Tibial artery (tissue), 4 donors: ENCODE measurements around the gene LMOD2.
"Not testable (repeated sequence)": the region's sequence is repeated elsewhere in the genome, so short reads cannot be mapped to it uniquely, and the experiment has no call there.

Experiments used
- DNase-seq, 2 donors: peaks; one replicate each; pipeline ENCODE4 v3.0.0-alpha.2; 2019
- H3K27ac ChIP-seq, 2 donors: fragments of 200-600 bp; sonication (generic) in 1 of 2; 1 replicate in 1 of 2; 2 replicates in 1 of 2; pipeline ENCODE4 v1.5.1; 2018 to 2019; ENCODE audit warnings: mild to moderate bottlenecking in 1 of 2
- H3K27me3 ChIP-seq, 2 donors: fragments of 200-600 bp; sonication (generic) in 1 of 2; one replicate each; pipeline versions ENCODE4 v1.5.1 to v1.6.0; 2016 to 2019
- H3K36me3 ChIP-seq, 3 donors: fragments of 200-600 bp; sonication (generic) in 2 of 3; one replicate each; pipeline ENCODE4 v1.5.1; 2016 to 2019; ENCODE audit warnings: mild to moderate bottlenecking in 2 of 3
- H3K4me1 ChIP-seq, 4 donors: fragments of 200-600 bp; sonication (generic) in 2 of 4; 1 replicate in 3 of 4; 2 replicates in 1 of 4; pipeline ENCODE4 v1.5.1; 2016 to 2019
- H3K4me3 ChIP-seq, 2 donors: fragments of 200-600 bp; sonication (generic) in 1 of 2; 1 replicate in 1 of 2; 2 replicates in 1 of 2; pipeline ENCODE4 v1.5.1; 2018 to 2019; ENCODE audit warnings: mild to moderate bottlenecking in 2 of 2
- H3K9me3 ChIP-seq, 3 donors: fragments of 200-600 bp; sonication (generic) in 1 of 3; one replicate each; pipeline ENCODE4 v1.5.1; 2016 to 2019
- intact Hi-C: fragments of 100-400 bp; cut with DNase I; formaldehyde crosslinking; loops from one replicate; pipeline ENCODE4 v1.15.0; 2023; ENCODE audit warnings: low total_unique reads
- TF ChIP-seq, protein P1 (sequence below), 2 experiments: fragments of 200-600 bp in 1 of 2; fragments of 450-650 bp in 1 of 2; IDR thresholded peaks; one replicate each; pipeline ENCODE4 v1.5.1; 2017 to 2019; ENCODE audit warnings: antibody characterized with exemption in 2 of 2, mild to moderate bottlenecking in 1 of 2, moderate library complexity in 1 of 2

The LMOD2 gene

DNA sequence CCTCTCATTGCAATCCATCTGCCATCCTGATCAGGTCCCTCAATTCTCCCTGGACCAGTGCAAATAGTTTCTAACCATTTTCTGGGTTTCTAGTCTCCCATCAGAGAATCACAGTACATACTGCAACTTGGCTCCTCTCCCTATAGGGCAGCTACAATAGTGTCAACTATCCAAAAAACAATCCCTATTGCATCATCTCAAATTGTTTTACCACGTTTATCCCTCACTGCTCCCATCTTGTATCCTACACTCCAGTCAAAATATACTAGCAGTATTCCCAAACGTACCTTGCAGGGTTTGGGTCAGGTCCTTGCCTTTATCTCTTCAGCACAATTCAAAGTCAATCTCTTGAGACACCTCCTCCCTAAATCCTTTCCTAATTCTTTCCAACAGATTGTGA is 30.4 kb upstream of the LMOD2 start:
- intact Hi-C loops: no loop called here
- Histone ChIP-seq H3K4me3 (no peak overlapping the region), H3K9me3 (no peaks in the 10 kb centered on the region), H3K36me3 (no peaks in the 10 kb centered on the region), H3K4me1 (no peaks in the 10 kb centered on the region), H3K27ac (no peak overlapping the region), H3K27me3 (no peaks in the 10 kb centered on the region)
- no peak for DNase-seq
- TF ChIP-seq, protein P1, sequence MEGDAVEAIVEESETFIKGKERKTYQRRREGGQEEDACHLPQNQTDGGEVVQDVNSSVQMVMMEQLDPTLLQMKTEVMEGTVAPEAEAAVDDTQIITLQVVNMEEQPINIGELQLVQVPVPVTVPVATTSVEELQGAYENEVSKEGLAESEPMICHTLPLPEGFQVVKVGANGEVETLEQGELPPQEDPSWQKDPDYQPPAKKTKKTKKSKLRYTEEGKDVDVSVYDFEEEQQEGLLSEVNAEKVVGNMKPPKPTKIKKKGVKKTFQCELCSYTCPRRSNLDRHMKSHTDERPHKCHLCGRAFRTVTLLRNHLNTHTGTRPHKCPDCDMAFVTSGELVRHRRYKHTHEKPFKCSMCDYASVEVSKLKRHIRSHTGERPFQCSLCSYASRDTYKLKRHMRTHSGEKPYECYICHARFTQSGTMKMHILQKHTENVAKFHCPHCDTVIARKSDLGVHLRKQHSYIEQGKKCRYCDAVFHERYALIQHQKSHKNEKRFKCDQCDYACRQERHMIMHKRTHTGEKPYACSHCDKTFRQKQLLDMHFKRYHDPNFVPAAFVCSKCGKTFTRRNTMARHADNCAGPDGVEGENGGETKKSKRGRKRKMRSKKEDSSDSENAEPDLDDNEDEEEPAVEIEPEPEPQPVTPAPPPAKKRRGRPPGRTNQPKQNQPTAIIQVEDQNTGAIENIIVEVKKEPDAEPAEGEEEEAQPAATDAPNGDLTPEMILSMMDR (IDR thresholded peaks at IDR 0.05): no peak

DNA sequence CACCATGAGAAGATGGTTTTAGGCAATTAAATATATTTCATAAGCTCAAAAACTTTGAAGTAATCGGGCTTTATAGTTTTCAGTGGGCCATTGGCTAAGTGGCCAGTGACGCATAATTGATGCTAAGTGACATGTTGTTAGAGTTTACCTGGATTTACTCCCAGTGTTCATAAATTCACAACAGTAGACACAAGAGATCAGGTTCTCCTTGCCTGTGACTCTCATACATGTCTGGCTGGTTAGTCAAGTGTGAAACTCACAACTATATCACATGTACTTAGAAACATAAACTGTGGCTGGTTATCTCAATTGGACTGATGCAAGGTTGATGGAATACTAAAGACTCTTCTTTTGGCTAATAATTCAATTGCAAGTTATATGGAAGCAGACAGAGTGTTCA is 27.8 kb upstream of the LMOD2 start:
- Histone ChIP-seq H3K9me3 (no peaks in the 10 kb centered on the region), H3K27me3 (no peaks in the 10 kb centered on the region), H3K4me1 (no peaks in the 10 kb centered on the region), H3K36me3 (no peaks in the 10 kb centered on the region), H3K4me3 (no peak overlapping the region), H3K27ac (no peak overlapping the region)
- TF ChIP-seq, protein P1 (IDR thresholded peaks at IDR 0.05): no peak
- intact Hi-C loops: no loop called here
- DNase-seq: no peak

DNA sequence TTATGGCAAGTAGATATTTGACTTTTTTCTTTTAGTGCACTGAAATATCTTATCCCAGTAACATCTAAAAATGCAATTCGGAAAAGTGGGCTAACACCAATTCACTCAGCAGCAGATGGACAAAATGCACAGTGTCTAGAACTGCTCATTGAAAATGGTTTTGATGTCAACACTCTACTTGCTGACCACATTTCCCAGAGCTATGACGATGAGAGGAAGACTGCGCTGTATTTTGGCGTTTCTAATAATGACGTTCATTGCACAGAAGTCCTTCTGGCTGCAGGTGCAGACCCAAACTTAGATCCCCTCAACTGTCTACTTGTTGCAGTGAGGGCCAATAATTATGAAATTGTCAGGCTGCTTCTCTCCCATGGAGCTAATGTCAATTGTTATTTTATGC is 26.8 kb upstream of the LMOD2 start:
- no peak overlapping the region for H3K27ac ChIP-seq
- no peaks in the 10 kb centered on the region for H3K4me1 ChIP-seq
- intact Hi-C loops: no loop called here
- no peaks in the 10 kb centered on the region for H3K9me3 ChIP-seq
- no peak overlapping the region for H3K4me3 ChIP-seq
- no peaks in the 10 kb centered on the region for H3K36me3 ChIP-seq
- no peaks in the 10 kb centered on the region for H3K27me3 ChIP-seq
- TF ChIP-seq, protein P1 (IDR thresholded peaks at IDR 0.05): no peak
- DNase-seq: no peak

DNA sequence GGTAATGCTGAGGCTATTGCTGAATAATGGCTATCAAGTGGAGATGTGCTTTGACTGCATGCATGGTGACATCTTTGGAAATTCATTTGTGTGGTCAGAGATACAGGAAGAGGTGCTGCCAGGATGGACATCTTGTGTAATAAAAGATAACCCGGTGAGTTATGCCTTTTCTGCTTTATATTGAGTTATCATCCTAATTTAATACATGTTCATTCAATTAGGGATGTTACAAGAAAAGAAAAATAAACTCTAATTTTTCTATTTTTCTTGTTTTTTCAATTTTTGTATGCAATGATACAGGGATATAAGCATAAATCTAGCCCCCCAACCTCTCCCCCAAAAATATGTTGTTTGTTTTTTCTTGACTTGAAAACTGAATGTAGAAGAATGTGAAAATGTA is 26.4 kb upstream of the LMOD2 start:
- Histone ChIP-seq H3K36me3 (no peaks in the 10 kb centered on the region), H3K4me3 (no peak overlapping the region), H3K4me1 (no peaks in the 10 kb centered on the region), H3K27me3 (no peaks in the 10 kb centered on the region), H3K9me3 (no peaks in the 10 kb centered on the region), H3K27ac (no peak overlapping the region)
- TF ChIP-seq, protein P1 (IDR thresholded peaks at IDR 0.05): no peak
- intact Hi-C loops: no loop called here
- DNase-seq: no peak

DNA sequence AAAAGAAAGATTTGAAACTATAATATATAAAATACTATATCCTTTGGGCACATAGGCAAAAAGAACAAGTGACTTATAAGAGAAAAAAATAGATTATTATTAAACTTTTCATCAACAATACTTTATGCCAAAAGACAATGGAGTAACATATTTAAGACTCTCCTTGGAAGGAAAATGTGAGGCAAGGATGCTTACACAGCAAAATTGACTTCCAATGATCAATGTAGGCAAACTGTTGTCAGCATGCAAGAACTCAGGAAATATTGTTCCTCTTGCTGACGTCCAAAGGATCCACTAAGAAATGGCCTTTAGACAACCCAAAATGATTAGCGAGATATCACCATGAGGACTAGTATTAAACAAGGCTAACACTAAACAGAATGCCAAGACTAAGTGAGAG is 22.9 kb upstream of the LMOD2 start:
- Histone ChIP-seq H3K27ac (no peak overlapping the region), H3K9me3 (no peaks in the 10 kb centered on the region), H3K4me3 (no peak overlapping the region), H3K36me3 (no peaks in the 10 kb centered on the region), H3K4me1 (no peaks in the 10 kb centered on the region), H3K27me3 (no peaks in the 10 kb centered on the region)
- DNase-seq: no peak
- intact Hi-C loops: no loop called here
- TF ChIP-seq, protein P1 (IDR thresholded peaks at IDR 0.05): no peak

DNA sequence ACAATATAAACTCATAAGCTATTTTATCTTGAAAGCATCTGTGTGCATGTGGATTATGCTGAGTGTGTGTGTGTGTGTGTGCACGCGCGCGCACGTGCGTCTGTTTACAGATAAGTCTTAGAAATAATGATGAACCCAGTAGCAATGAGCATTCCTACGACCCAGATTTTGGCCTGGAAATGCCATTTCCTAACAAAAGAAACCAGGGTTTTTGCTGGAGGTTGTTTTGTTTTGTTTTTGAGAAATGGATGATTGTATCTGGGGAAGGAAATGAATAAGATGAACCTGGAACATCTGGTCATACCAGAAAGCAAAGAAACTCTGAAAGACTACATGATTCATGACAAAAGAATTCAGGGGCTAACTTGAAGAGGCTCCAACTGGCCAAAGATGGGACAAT is 22.1 kb upstream of the LMOD2 start:
- no peak overlapping the region for H3K27ac ChIP-seq
- H3K4me1 ChIP-seq: no peaks in the 10 kb centered on the region
- TF ChIP-seq, protein P1 (IDR thresholded peaks at IDR 0.05): no peak
- no peak for DNase-seq
- H3K27me3 ChIP-seq: no peaks in the 10 kb centered on the region
- H3K36me3 ChIP-seq: no peaks in the 10 kb centered on the region
- intact Hi-C loops: no loop called here
- no peak overlapping the region for H3K4me3 ChIP-seq
- H3K9me3 ChIP-seq: no peaks in the 10 kb centered on the region

DNA sequence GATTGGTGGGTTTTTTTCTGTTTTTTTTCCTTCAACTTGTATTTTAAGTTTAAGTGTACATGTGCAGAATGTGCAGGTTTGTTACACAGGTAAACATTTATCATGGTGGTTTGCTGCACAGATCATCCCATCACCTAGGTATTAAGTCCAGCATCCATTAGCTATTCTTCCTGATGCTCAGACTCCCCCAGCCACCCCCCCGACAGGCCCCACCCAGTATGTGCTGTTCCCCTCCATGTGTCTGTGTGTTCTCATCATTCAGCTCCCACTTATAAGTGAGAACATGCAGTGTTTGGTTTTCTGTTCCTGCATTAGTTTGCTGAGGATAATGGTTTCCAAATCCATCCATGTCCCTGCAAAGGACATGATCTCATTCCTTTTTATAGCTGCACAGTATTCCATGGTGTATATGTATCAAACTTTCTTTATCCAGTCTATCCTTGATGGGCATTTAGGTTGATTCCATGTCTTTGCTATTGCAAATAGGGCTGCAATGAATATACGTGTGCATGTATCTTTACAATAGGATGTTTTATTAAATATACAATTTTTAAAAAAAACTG is 21.6 kb upstream of the LMOD2 start:
- H3K27me3 ChIP-seq, H3K9me3 ChIP-seq, H3K4me1 ChIP-seq, DNase-seq, H3K4me3 ChIP-seq, intact Hi-C loops, H3K36me3 ChIP-seq, H3K27ac ChIP-seq: not testable (repeated sequence)
